AG08395 (cell line): ENCODE results near the gene ZKSCAN7.
"Not testable (repeated sequence)": the region's sequence is repeated elsewhere in the genome, so short reads cannot be mapped to it uniquely, and the experiment has no call there.

Experiments
- DNase-seq: peaks from one replicate; pipeline ENCODE4 v3.0.0; 2012; ENCODE audit warnings: mixed read lengths, low spot score

ZKSCAN7 gene

GRCh38 chr3:44554626-44555592 is at the start of gene ZKSCAN7:
Gene ZKSCAN7, plus strand, starts transcription at chr3:44555193. Its CDS starts 1,855 bp downstream, at chr3:44557048.
- peak; percentile 80 for DNase-seq

- no peak for DNase-seq
These were observed 48.4 kb upstream of the ZKSCAN7 start for GRCh38 chr3:44506556-44506955.

- DNase-seq, result no peak
These were observed 48.0 kb upstream of the ZKSCAN7 start for GRCh38 chr3:44506961-44507360.

GRCh38 chr3:44509393-44509921 is 45.5 kb upstream of the ZKSCAN7 start:
- DNase-seq, result no peak

- DNase-seq, result no peak
These were observed 45.0 kb upstream of the ZKSCAN7 start for GRCh38 chr3:44510000-44510368.

GRCh38 chr3:44511238-44511566 is 43.8 kb upstream of the ZKSCAN7 start:
- DNase-seq, result no peak

GRCh38 chr3:44513513-44513912 is 41.5 kb upstream of the ZKSCAN7 start:
- DNase-seq, result no peak

GRCh38 chr3:44516230-44516629 is 38.8 kb upstream of the ZKSCAN7 start:
- DNase-seq, result no peak

GRCh38 chr3:44518782-44519156 is 36.2 kb upstream of the ZKSCAN7 start:
- no peak for DNase-seq

- no peak for DNase-seq
These were observed 33.3 kb upstream of the ZKSCAN7 start for GRCh38 chr3:44521721-44522120.

- DNase-seq, result no peak
These were observed 32.5 kb upstream of the ZKSCAN7 start for GRCh38 chr3:44522494-44522933.

- no peak for DNase-seq
These were observed 29.9 kb upstream of the ZKSCAN7 start for GRCh38 chr3:44525060-44525459.

- DNase-seq, result peak; percentile 23
These were observed 25.1 kb upstream of the ZKSCAN7 start for GRCh38 chr3:44529927-44530326.

- no peak for DNase-seq
These were observed 24.1 kb upstream of the ZKSCAN7 start for GRCh38 chr3:44530911-44531310.

- not testable (repeated sequence) for DNase-seq
These were observed 20.3 kb upstream of the ZKSCAN7 start for GRCh38 chr3:44534659-44535058.

- DNase-seq, result no peak
These were observed 19.6 kb upstream of the ZKSCAN7 start for GRCh38 chr3:44535364-44535763.

- DNase-seq, result not testable (repeated sequence)
These were observed 10.2 kb upstream of the ZKSCAN7 start for GRCh38 chr3:44544811-44545210.

- peak; percentile 16 for DNase-seq
These were observed 730 bp downstream of the ZKSCAN7 start for GRCh38 chr3:44555723-44556122.

- DNase-seq, result no peak
These were observed 2.1 kb downstream of the ZKSCAN7 start for GRCh38 chr3:44557074-44557473.

GRCh38 chr3:44561076-44561475 is 6.1 kb downstream of the ZKSCAN7 start:
- no peak for DNase-seq

GRCh38 chr3:44562147-44562546 is 7.2 kb downstream of the ZKSCAN7 start:
- no peak for DNase-seq

- DNase-seq, result no peak
These were observed 13.6 kb downstream of the ZKSCAN7 start for GRCh38 chr3:44568561-44568960.

- DNase-seq, result no peak
These were observed 16.0 kb downstream of the ZKSCAN7 start for GRCh38 chr3:44571024-44571423.

- DNase-seq, result no peak
These were observed 21.6 kb downstream of the ZKSCAN7 start for GRCh38 chr3:44576613-44577012.
